GM12801 (cell line): ENCODE measurements around the gene LOXL3.

ENCODE experiments used
- CTCF ChIP-seq: IDR thresholded peaks from one replicate; pipeline ENCODE4 v1.5.1; 2011; ENCODE audit warnings: control low read depth; ENCODE audit not compliant: insufficient read length; ENCODE audit errors: extremely low read depth

Gene LOXL3

DNA sequence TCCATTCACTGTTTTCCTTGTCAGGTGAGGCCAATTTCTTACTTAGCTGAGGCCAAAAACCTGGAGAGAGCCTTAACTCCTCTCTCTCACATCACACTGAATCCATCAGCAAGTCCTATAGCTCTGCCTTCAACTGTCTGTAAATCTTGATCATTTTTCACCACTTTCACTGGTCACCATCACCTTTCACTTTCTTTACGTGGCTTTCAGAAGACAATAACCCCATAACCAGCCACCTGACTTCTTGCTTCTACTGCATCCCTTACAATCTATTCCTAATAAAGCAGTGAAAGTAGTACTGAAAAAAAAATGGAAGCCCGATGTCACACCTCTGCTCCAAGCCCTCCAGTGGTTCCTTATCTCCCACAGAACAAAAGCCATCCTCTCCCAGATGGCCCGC is 7.7 kb downstream of the LOXL3 start:
- no peak for TF ChIP-seq CTCF

- TF ChIP-seq CTCF = no peak
Observed at GRCh38 chr2:74544634-74545033, 9.1 kb downstream of the LOXL3 start.

GRCh38 chr2:74542978-74543377 is 10.8 kb downstream of the LOXL3 start:
- TF ChIP-seq CTCF = no peak

GRCh38 chr2:74540291-74540690 is 13.5 kb downstream of the LOXL3 start:
- no peak for TF ChIP-seq CTCF

DNA sequence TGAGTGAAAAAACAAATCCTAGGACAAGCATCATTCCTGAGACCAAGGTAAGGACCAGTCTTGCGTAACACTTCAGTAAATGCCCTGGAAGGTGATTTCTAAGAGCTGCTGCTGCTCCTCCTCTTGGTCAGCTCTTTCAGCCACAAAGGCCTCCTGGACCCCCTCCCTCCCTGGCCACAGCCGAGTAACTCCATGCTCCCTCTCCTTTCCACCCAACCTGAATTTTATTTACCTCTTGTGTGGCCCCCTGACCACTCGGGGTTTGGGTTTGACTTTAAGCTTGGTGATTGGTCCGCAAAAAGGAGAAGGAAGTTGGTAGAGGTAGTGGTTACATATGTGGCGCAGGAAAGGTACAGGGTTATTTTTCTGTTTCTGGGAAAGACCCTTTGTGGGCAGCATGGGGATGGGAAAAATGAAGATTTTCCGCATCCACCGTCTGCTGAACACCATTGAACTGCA is 14.8 kb downstream of the LOXL3 start:
- no peak for TF ChIP-seq CTCF

DNA sequence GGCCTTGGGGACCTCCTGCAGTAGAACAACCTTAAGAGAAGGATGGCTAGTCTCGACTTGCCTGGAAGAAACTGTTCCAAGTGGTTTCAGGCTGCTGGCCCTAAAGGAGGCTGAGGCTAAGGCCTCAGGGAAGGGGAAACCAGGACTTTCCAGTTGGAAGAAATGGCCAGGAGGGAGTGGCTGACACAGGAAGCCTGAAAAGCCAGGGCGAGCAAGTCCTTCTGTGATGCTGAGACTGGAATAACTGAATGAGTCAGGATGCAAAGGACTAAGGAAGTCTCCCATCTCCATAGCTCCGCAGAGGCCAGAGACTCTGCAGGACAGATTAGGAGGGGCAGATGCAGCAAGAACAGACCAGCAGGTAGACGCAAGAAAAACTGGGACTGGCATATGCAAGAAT is 16.6 kb downstream of the LOXL3 start:
- TF ChIP-seq CTCF = no peak

DNA sequence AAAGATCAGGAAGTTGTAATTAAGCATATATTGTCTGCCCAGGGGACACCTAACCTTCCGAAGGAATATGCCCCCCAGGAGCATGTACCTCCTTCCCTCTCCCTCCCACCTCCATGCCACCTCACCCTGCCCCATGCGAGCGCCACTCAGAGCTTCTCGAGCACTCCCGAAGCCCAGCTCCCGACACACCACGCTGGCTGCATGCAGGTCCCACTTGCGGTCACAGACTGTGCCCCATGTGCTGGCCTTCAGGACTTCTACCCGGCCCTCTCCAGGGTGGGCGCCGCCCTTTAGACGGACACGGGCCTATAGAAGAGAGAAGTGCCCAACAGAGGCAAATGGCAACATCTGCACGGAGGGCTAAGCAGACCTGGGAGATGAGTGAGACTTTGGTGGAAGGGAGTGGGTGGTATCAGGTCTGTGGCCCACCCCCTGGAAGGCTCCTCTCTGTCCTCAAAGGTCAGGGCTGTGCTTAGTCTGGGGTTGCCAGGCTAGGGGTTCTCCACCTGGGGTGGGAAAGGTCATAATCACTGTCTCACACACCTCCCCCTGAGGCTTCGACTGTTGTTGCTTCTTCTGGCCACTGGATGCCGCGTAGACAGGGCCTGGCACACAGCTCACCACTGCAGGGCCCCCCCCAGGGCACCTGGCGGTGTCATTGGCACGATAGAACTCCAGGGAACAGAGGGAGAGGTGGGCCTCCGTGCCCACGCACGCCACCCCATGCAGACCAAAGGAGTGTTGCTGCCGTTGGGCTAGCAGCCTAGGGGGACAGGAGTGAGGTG is 17.4 kb downstream of the LOXL3 start:
- TF ChIP-seq CTCF = no peak
